H9 (cell line): ENCODE results near the gene PLB1. TPM values are rescaled to one million over a fixed set of nuclear protein-coding genes. Genes with fewer than 3 reads are reported as not detected.

ENCODE experiments used
- DNase-seq: peaks from one replicate; pipeline ENCODE4 v3.0.0-alpha.2; 2017
- H2AFZ ChIP-seq: one replicate; pipeline ENCODE4 v1.6.1; 2013; ENCODE audit warnings: mild to moderate bottlenecking, low read length, control low read depth, moderate library complexity
- H2AK5ac ChIP-seq: 2 replicates; pipeline ENCODE4 v1.6.1; 2013; ENCODE audit warnings: low read length, control low read depth, mixed read lengths; ENCODE audit not compliant: insufficient read length
- H2BK120ac ChIP-seq: one replicate; pipeline ENCODE4 v1.6.1; 2013; ENCODE audit warnings: low read depth, mild to moderate bottlenecking, low read length, control low read depth, inconsistent platforms; ENCODE audit not compliant: poor library complexity, severe bottlenecking
- H2BK12ac ChIP-seq: 2 replicates; pipeline ENCODE4 v1.6.1; 2013; ENCODE audit warnings: low read length, control low read depth, mixed read lengths, low read depth; ENCODE audit not compliant: insufficient read length
- H2BK15ac ChIP-seq: 2 replicates; pipeline ENCODE4 v1.6.1; 2013; ENCODE audit warnings: low read depth, low read length, control low read depth
- H2BK20ac ChIP-seq: one replicate; pipeline ENCODE4 v1.6.1; 2013; ENCODE audit warnings: low read depth, mild to moderate bottlenecking, low read length, control low read depth, inconsistent platforms; ENCODE audit not compliant: poor library complexity, severe bottlenecking
- H2BK5ac ChIP-seq: 2 replicates; pipeline ENCODE4 v1.6.1; 2013; ENCODE audit warnings: low read length, control low read depth, mixed read lengths; ENCODE audit not compliant: insufficient read length
- H3K14ac ChIP-seq: 2 replicates; pipeline ENCODE4 v1.6.1; 2013; ENCODE audit warnings: low read length, control low read depth; ENCODE audit not compliant: insufficient read depth
- H3K18ac ChIP-seq: 2 replicates; pipeline ENCODE4 v1.6.1; 2013; ENCODE audit warnings: low read depth, mild to moderate bottlenecking, mixed read lengths, low read length, control low read depth; ENCODE audit not compliant: insufficient read length
- H3K23ac ChIP-seq: 2 replicates; pipeline ENCODE4 v1.6.1; 2013; ENCODE audit warnings: low read length, control low read depth, mixed read lengths, low read depth; ENCODE audit not compliant: insufficient read length
- H3K23me2 ChIP-seq: 2 replicates; pipeline ENCODE4 v1.6.1; 2013; ENCODE audit warnings: low read depth, mild to moderate bottlenecking, mixed read lengths, low read length, control low read depth; ENCODE audit not compliant: insufficient read length, poor library complexity, severe bottlenecking
- H3K27ac ChIP-seq: 2 replicates; pipeline ENCODE4 v1.5.1; 2013; ENCODE audit warnings: low read length, control low read depth, mixed read lengths, low read depth; ENCODE audit not compliant: insufficient read length
- H3K27me3 ChIP-seq: 2 replicates; pipeline ENCODE4 v1.6.1; 2013; ENCODE audit warnings: low read length, control low read depth, inconsistent platforms; ENCODE audit not compliant: insufficient read depth
- H3K4ac ChIP-seq: 2 replicates; pipeline ENCODE4 v1.6.1; 2013; ENCODE audit warnings: low read depth, mild to moderate bottlenecking, control low read depth, inconsistent platforms, low read length, moderate library complexity
- H3K4me1 ChIP-seq: 2 replicates; pipeline ENCODE4 v1.6.1; 2013; ENCODE audit warnings: low read length, control low read depth, inconsistent platforms; ENCODE audit not compliant: insufficient read depth
- H3K4me2 ChIP-seq: 2 replicates; pipeline ENCODE4 v1.6.1; 2013; ENCODE audit warnings: low read length, control low read depth, mixed read lengths; ENCODE audit not compliant: insufficient read length, insufficient read depth
- H3K56ac ChIP-seq: 2 replicates; pipeline ENCODE4 v1.6.1; 2013; ENCODE audit warnings: low read depth, mild to moderate bottlenecking, mixed read lengths, low read length, control low read depth; ENCODE audit not compliant: insufficient read length
- H3K79me1 ChIP-seq: 2 replicates; pipeline ENCODE4 v1.6.1; 2013; ENCODE audit warnings: low read depth, mild to moderate bottlenecking, moderate library complexity, low read length, control low read depth, inconsistent platforms; ENCODE audit not compliant: insufficient read depth, poor library complexity, severe bottlenecking
- H3K79me2 ChIP-seq: 2 replicates; pipeline ENCODE4 v1.6.1; 2013; ENCODE audit warnings: low read length, control low read depth, inconsistent platforms; ENCODE audit not compliant: insufficient read depth
- H3K9ac ChIP-seq: 2 replicates; pipeline ENCODE4 v1.6.1; 2013; ENCODE audit warnings: low read length, control low read depth, mixed read lengths; ENCODE audit not compliant: insufficient read length; ENCODE audit errors: extremely low read depth
- H3K9me3 ChIP-seq: one replicate; pipeline ENCODE4 v1.6.1; 2013; ENCODE audit warnings: low read depth, low read length, inconsistent platforms; ENCODE audit not compliant: control insufficient read depth
- H3T11ph ChIP-seq: one replicate; pipeline ENCODE4 v1.6.1; 2013; ENCODE audit warnings: mild to moderate bottlenecking, low read length, control low read depth, inconsistent platforms
- H4K20me1 ChIP-seq: one replicate; pipeline ENCODE4 v1.6.1; 2013; ENCODE audit not compliant: control insufficient read depth, insufficient read length, insufficient read depth
- H4K5ac ChIP-seq: 2 replicates; pipeline ENCODE4 v1.6.1; 2013; ENCODE audit warnings: low read depth, mild to moderate bottlenecking, mixed read lengths, low read length, control low read depth; ENCODE audit not compliant: insufficient read length
- H4K8ac ChIP-seq: replicated peaks from 2 replicates; pipeline ENCODE4 v1.6.1; 2013; ENCODE audit warnings: low read length, control low read depth, mixed read lengths, low read depth; ENCODE audit not compliant: insufficient read length
- H4K91ac ChIP-seq: 2 replicates; pipeline ENCODE4 v1.6.1; 2013; ENCODE audit warnings: low read depth, mild to moderate bottlenecking, moderate library complexity, mixed read lengths, low read length, control low read depth; ENCODE audit not compliant: insufficient read length
- H3K27ac Mint-ChIP-seq, 3 experiments: 2 replicates in 2 of 3; 3 replicates in 1 of 3; pipeline ENCODE4 v1.8.0; 2020 to 2021; ENCODE audit warnings: mixed read lengths in 3 of 3, mild to moderate bottlenecking in 1 of 3, moderate library complexity in 1 of 3
- H3K27me3 Mint-ChIP-seq: 2 replicates; pipeline ENCODE4 v1.8.0; 2021; ENCODE audit warnings: low read depth, mild to moderate bottlenecking, moderate library complexity, mixed read lengths
- H3K36me3 Mint-ChIP-seq, 3 experiments: 2 replicates in 2 of 3; 3 replicates in 1 of 3; pipeline ENCODE4 v1.8.0; 2020 to 2021; ENCODE audit warnings: low read depth in 3 of 3, mixed read lengths in 3 of 3; ENCODE audit not compliant: insufficient read depth in 1 of 3
- H3K4me1 Mint-ChIP-seq, 2 experiments: 2 replicates each; pipeline ENCODE4 v1.8.0; 2020; ENCODE audit warnings: mixed read lengths in 2 of 2
- H3K4me3 Mint-ChIP-seq, 2 experiments: 2 replicates in 1 of 2; 3 replicates in 1 of 2; pipeline ENCODE4 v1.8.0; 2020 to 2021; ENCODE audit warnings: mild to moderate bottlenecking in 2 of 2, mixed read lengths in 2 of 2, moderate library complexity in 1 of 2
- H3K9me3 Mint-ChIP-seq, 2 experiments: 2 replicates in 1 of 2; 3 replicates in 1 of 2; pipeline ENCODE4 v1.8.0; 2020; ENCODE audit warnings: mild to moderate bottlenecking in 2 of 2, mixed read lengths in 2 of 2, moderate library complexity in 1 of 2
- WGBS: extraction: QIAGEN DNeasy Blood & Tissue Kit; methylation state at CpG from one replicate; pipeline ENCODE4 v1.1.7; 2013; ENCODE audit warnings: missing lambda C conversion rate, low lambda C conversion rate, mixed read lengths; ENCODE audit not compliant: insufficient read length; ENCODE audit errors: extremely low coverage; 5-methylcytosine and 5-hydroxymethylcytosine counted together
- total RNA-seq: library from RNA; stranded (reverse); gene quantifications from 2 replicates; pipeline ENCODE4 v1.2.1, GENCODE V29; 2021
- TF ChIP-seq, protein P1 (sequence below): fragments of 200-600 bp; sonication (generic); conservative IDR thresholded peaks from 3 replicates; pipeline ENCODE4 v1.8.0; 2021; ENCODE audit warnings: antibody characterized with exemption, mild to moderate bottlenecking

PLB1 gene
- total RNA-seq, 1 experiment from 2014 or later, result not detected

DNA sequence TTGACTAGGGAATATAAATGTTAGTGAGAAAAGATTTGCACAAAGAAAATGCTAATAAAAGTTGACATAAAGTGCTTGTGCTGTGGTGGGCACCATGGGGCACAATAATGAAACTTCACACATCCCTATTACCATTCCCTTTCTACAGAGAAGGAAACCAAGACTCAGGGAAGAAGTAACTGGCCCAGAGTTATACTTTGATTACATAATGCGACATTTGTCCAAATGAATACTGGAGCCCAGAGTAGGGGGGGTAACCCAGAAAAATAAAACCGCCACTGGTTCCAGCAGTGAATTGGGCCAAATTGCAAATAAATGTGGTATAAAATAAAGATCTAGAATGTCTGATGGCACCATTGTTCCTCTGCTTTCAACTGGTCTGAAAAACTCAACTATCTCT lies 149.7 kb downstream of the PLB1 start:
- Histone ChIP-seq H3K56ac (no peak overlapping the region), H2AK5ac (no peak overlapping the region), H3K9me3 (no peaks in the 10 kb centered on the region), H3T11ph (no peak overlapping the region), H3K18ac (no peak overlapping the region), H2BK5ac (no peak overlapping the region), H3K23ac (no peak overlapping the region), H3K9ac (no peak overlapping the region), H2AFZ (no peak overlapping the region), H2BK20ac (no peak overlapping the region), H2BK15ac (no peak overlapping the region), H3K79me1 (no peaks in the 10 kb centered on the region), H4K8ac (no peak overlapping the region), H2BK120ac (no peak overlapping the region), H3K27ac (no peak overlapping the region), H3K4me2 (no peak overlapping the region), H3K79me2 (no peaks in the 10 kb centered on the region), H2BK12ac (no peak overlapping the region), H3K4ac (no peak overlapping the region), H3K27me3 (no peaks in the 10 kb centered on the region), H3K23me2 (no peaks in the 10 kb centered on the region), H4K91ac (no peak overlapping the region), H3K14ac (no peak overlapping the region), H4K20me1 (no peaks in the 10 kb centered on the region), H4K5ac (no peak overlapping the region), H3K4me1 (no peaks in the 10 kb centered on the region)
- Mint-ChIP-seq H3K4me3 (no peak overlapping the region), H3K27me3 (no peaks in the 10 kb centered on the region; the same call in 1 of the 2 replicates), H3K9me3 (no peaks in the 10 kb centered on the region), H3K27ac (no peak overlapping the region), H3K36me3 (no peaks in the 10 kb centered on the region), H3K4me1 (peaks cover 15 to 17% of the 10 kb centered on the region in 2 experiments)
- DNase-seq, result no peak
- WGBS, result no CpG with 5 or more reads among the region's 2 CpGs
- TF ChIP-seq, protein P1, sequence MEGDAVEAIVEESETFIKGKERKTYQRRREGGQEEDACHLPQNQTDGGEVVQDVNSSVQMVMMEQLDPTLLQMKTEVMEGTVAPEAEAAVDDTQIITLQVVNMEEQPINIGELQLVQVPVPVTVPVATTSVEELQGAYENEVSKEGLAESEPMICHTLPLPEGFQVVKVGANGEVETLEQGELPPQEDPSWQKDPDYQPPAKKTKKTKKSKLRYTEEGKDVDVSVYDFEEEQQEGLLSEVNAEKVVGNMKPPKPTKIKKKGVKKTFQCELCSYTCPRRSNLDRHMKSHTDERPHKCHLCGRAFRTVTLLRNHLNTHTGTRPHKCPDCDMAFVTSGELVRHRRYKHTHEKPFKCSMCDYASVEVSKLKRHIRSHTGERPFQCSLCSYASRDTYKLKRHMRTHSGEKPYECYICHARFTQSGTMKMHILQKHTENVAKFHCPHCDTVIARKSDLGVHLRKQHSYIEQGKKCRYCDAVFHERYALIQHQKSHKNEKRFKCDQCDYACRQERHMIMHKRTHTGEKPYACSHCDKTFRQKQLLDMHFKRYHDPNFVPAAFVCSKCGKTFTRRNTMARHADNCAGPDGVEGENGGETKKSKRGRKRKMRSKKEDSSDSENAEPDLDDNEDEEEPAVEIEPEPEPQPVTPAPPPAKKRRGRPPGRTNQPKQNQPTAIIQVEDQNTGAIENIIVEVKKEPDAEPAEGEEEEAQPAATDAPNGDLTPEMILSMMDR, result no peak
